HEK293T (cell line): ENCODE data around the gene KLHDC10.

Experiments
- NFRKB ChIP-seq: fragments of 450-650 bp; IDR thresholded peaks from 2 replicates; pipeline ENCODE4 v1.6.1; 2016; ENCODE audit warnings: mild to moderate bottlenecking, moderate library complexity
- SUZ12 ChIP-seq: fragments of 450-650 bp; IDR thresholded peaks from 2 replicates; pipeline ENCODE4 v1.6.1; 2016; ENCODE audit warnings: mild to moderate bottlenecking

- TF ChIP-seq SUZ12, result no peak
- TF ChIP-seq NFRKB, result no peak
These were observed 75.2 kb downstream of the KLHDC10 start for GRCh38 chr7:130145424-130146100.
